Raji (cell line): ENCODE results near the gene NINJ2.
A peak's percentile ranks its signal among the peaks of the same experiment; 100 is the strongest.

Experiments used
- POLR2A ChIP-seq: IDR thresholded peaks from 2 replicates; pipeline ENCODE4 v1.6.1; 2011; ENCODE audit warnings: low read depth, low read length, control low read depth; ENCODE audit not compliant: insufficient read depth

NINJ2 gene

GRCh38 chr12:678747-679712 is 15.8 kb upstream of the NINJ2 start:
- no peak for TF ChIP-seq POLR2A

DNA sequence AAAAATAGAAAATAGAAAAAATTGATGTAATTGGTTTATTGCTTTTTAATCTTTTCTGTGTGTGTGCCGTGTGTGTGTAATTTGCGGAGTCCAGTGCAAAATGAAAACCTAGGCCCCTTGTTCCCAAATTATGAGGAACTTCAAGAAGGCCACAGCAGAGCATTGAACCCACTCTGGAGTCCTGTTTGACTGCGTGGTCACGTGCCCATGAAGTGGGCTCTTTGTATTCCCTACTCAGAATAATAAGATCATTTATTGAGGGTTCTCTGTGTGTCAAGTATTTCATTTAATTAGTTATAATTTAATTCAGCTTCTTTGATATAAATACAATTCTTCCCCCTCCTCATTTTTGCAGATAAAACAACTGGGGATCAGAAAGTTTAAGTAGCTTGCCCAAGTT is 12.3 kb upstream of the NINJ2 start:
- no peak for TF ChIP-seq POLR2A

- peak; percentile 42; the same call in 1 of the 2 replicates for TF ChIP-seq POLR2A
Measured at GRCh38 chr12:674272-674781, 11.1 kb upstream of the NINJ2 start.

DNA sequence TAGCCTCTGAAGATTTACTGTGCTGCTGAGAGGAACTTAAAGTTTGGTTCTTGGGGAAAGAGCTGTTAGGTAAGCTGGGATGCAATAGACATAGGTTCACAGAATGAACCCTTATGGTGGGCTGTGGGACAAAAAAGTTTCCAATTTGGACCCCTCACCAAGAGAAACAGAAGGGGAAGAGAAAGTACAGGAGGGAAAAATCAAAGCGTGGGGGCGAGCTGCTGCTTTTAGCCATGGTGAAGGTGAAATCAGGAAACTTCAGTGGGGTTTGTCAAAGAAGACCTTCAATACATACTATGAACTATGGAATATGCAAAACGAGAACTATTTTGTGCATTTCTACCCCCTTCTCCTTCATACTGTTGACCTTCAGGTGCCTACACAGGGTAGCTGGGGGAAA is 10.6 kb upstream of the NINJ2 start:
- TF ChIP-seq POLR2A = no peak

GRCh38 chr12:669576-669945 is 6.3 kb upstream of the NINJ2 start:
- no peak for TF ChIP-seq POLR2A

DNA sequence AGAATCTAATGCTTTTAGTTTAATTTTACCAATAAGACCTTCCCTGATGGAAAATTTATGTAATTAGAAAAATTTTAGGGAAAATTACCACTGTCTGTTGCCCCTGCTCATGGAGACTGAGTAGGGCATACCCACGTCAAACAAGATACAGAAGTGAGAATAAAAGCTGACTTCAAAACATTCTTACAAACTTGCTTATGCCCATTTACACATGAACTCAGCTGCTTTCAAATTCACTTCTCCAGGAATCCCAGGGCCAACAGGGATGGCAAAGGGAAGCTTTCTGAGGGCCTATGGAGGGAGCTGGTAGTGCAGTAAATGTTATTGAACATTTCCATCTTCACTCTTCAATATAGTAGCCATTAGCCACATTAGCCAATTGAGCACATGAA is 4.8 kb upstream of the NINJ2 start:
- no peak for TF ChIP-seq POLR2A

- peak; percentile 49; the same call in 1 of the 2 replicates for TF ChIP-seq POLR2A
Measured at GRCh38 chr12:666766-667308, 3.6 kb upstream of the NINJ2 start.

DNA sequence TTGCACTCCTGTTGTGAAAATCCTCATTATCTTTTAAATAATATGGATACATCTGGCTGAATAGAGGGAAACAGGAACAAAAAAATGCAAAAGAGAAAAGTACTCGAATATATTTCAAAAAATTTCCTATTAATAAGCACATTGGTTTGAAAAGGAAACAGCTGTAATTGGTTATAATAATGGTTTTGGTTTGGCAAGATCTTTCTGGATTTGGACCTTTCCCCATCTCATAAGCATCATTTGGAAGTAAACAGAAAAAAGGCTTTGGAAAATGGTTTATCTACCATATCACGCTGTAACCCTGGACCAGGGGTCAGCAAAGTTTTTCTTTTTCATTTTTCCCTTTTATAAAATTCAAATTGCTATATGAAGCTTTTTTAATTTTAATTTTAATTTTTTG is 2.8 kb upstream of the NINJ2 start:
- no peak for TF ChIP-seq POLR2A

DNA sequence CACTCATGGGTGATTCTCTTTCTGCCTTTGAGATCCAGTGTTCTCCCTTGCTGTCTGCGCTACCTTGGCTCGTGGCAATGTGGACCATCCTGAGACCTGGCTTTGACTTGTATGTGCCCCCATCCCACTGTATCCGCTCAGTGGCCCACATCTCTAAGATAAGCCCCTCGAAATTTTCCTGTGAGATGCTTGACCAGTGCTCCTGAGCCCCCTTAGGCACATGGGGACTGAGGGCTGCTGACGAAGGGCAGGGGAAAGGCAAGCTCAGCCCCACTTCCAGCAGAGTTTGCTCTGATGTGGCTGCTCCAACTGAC is 1.5 kb upstream of the NINJ2 start:
- TF ChIP-seq POLR2A = no peak

GRCh38 chr12:664075-664778 is 982 bp upstream of the NINJ2 start:
- TF ChIP-seq POLR2A = no peak

GRCh38 chr12:662566-663292 is 516 bp downstream of the NINJ2 start:
- no peak for TF ChIP-seq POLR2A

DNA sequence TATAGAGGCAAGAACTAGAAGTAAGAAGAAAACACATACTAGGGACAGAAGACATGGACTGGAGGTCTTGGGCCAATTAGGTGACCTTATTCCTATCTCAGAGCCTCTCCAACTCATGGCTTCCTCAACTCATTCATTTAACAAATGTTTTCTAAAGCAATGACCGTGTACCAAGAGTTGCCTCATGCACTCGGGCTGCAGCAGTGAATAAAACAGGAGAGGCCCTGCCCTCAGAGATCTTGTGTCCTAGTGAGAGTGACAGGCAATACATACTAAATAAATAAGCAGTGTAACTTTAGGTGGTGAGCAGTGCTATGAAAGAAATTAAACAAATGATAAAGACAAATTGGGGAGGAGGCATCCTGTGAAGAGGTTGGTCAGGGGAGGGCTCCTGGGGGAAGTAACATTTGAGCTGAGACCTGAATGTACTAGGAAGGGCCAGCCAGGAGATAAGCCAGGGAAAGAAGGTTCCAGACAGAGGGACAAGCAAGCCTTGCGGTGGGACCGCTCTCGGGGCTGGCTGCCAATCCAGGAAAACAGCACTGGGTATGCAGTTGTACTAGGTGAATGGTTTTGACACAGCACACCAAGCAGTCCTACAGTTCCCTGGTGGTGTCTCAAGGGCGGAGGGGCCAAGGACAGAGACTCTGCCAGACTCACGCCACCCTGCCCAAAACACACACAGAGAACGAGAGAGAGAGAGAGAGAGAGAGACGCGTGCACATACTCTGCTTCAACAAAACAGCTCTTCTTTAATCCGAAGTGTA is 1.3 kb downstream of the NINJ2 start:
- TF ChIP-seq POLR2A = no peak

- TF ChIP-seq POLR2A = no peak
Measured at GRCh38 chr12:659090-659683, 4.1 kb downstream of the NINJ2 start.

- TF ChIP-seq POLR2A = no peak
Measured at GRCh38 chr12:650983-651382, 12.3 kb downstream of the NINJ2 start.

- TF ChIP-seq POLR2A = no peak
Measured at GRCh38 chr12:647385-648085, 15.7 kb downstream of the NINJ2 start.
